Activated T-cell treated with anti-CD3 and anti-CD28 coated beads, Interleukin-2, amount 50 U/mL, for 4 hours (primary cell): ENCODE measurements around the gene TET3. TPM values are rescaled to one million over a fixed set of nuclear protein-coding genes. Genes with fewer than 3 reads are reported as not detected.

Experiments used
- total RNA-seq, 3 donors: library from RNA; stranded (reverse); gene quantifications; one replicate each; pipeline ENCODE4 v1.2.1, GENCODE V29; 2021

Gene TET3
- total RNA-seq, 3 donors from 2014 or later, result 30.8 to 34.0 (median 31.7) TPM

Other genes starting within 250 kb of the TET3 start
- gene TPRKB, start 247.6 kb upstream of the TET3 start, total RNA-seq, result 10 to 100 TPM; 43.3 to 43.8 (median 43.6) TPM
- 10 to 100 TPM; 33.2 to 35.4 (median 34.2) TPM for gene DUSP11, start 204.8 kb upstream of the TET3 start, total RNA-seq
- not detected for gene C2orf78, start 200.7 kb upstream of the TET3 start, total RNA-seq
- 10 to 100 TPM; 29.5 to 37.2 (median 30.3) TPM for gene STAMBP, start 155.9 kb upstream of the TET3 start, total RNA-seq
- under 1 TPM; 0.52 to 0.89 (median 0.63) TPM for gene ACTG2, start 91.9 kb upstream of the TET3 start, total RNA-seq
- gene DGUOK, start 58.0 kb upstream of the TET3 start, total RNA-seq, result 10 to 100 TPM; 69.5 to 76.0 (median 74.2) TPM
- gene BOLA3, start 163.0 kb downstream of the TET3 start, total RNA-seq, result 100 to 1,000 TPM; 103 to 110 (median 109) TPM
- 100 to 1,000 TPM; 171 to 175 (median 173) TPM for gene MOB1A, start 194.0 kb downstream of the TET3 start, total RNA-seq
- 100 to 1,000 TPM; 408 to 545 (median 430) TPM for gene MTHFD2, start 213.7 kb downstream of the TET3 start, total RNA-seq